ENCODE data around the gene SEMA3D.

SEMA3D gene

DNA sequence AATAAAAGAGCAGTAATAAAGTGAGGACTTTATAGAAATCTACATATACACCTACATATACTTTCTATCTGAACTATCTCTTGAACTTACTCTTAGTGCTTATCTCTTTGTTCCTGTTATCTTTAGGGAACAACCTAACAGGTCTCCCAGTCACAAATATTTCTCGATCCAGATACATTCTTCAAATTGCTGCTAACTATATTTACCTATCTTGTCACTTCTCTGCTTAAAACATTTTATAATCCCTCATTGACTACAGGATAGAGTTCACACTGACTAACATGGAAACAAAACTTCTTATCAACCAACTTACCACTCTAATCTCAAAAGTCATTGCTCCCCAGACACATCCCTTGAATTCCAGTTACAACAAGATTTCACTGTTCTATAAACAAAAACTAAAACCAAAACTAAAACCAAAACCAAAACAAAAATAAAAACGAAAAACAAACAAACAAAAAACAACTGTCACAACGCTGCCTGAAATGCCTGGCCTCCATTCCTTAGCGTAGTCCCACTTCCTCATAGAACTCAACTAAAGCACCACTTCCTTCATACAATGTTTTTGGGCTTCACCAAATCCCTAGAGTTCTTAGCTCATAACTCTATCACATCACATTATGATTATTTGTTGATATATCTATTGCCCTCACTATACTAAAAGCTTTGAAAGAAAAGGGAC is 134.7 kb downstream of the SEMA3D start:
- no peak for TF ChIP-seq Cebpa-rat (IDR thresholded peaks at IDR 0.05)
- Histone ChIP-seq H4K20me1 (no peaks in the 10 kb centered on the region), H3K27ac (no peak overlapping the region), H3K9me3 (no peaks in the 10 kb centered on the region), H3K4me1 (no peaks in the 10 kb centered on the region), H3K9ac (no peak overlapping the region), H3K4me2 (no peak overlapping the region), H3K36me3 (no peaks in the 10 kb centered on the region), H3K27me3 (no peaks in the 10 kb centered on the region), H3K4me3 (no peak overlapping the region)

DNA sequence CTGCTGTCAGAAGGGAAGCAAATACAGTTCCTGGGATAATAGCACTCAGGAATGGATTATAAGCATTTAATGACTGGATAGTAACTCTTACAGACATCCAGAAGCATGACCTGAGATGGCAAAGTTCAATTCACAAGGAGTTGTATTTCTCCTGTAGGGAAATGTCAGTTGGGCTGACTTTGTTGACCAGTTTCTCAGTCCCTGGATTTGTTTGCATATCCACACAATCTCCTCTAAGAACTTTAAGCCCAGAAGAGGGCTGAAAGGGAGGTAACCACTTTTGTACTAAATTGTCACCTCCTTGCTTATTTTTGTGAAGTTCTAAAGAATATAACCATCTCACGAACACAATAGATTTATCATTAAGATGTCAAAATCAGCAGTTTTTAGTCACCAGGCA is 140.3 kb downstream of the SEMA3D start:
- H3K4me1 ChIP-seq = no peaks in the 10 kb centered on the region
- no peak overlapping the region for H3K4me2 ChIP-seq
- H3K4me3 ChIP-seq = no peak overlapping the region
- no peak for TF ChIP-seq Cebpa-rat (IDR thresholded peaks at IDR 0.05)
- H4K20me1 ChIP-seq = no peaks in the 10 kb centered on the region
- H3K9ac ChIP-seq = no peak overlapping the region
- no peaks in the 10 kb centered on the region for H3K9me3 ChIP-seq
- no peaks in the 10 kb centered on the region for H3K27me3 ChIP-seq
- no peaks in the 10 kb centered on the region for H3K36me3 ChIP-seq
- no peak overlapping the region for H3K27ac ChIP-seq

DNA sequence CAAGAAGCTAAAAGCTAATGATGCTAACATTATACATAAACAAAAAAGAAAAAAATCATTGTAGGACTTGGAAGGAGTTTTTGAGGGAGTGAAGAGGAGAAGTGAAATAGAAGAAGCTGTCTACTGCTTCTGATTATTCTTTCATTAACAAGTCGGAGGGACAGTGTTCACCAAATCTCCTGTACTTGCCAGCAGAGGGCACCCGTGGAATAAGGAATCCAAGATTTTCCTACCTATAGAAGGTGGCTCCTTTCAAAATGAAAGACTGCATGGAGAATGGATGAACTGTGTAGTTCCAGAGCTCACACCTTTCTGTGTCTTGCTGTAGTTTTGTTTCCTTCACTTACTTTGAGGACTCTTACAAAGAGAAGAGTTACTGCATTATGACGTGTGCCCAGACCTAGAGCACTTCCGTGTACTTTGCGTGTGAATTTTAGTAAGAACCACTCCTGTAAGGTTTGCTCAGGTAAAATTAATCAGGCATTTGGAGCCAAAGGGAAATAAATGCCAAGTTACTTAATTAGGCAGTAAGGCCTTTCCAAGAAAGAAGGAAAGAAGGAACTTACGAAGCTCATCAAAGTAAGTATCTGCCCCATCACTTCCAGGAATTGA is 145.1 kb downstream of the SEMA3D start:
- H3K27me3 ChIP-seq = no peaks in the 10 kb centered on the region
- no peaks in the 10 kb centered on the region for H3K36me3 ChIP-seq
- no peak for TF ChIP-seq Cebpa-rat (IDR thresholded peaks at IDR 0.05)
- no peaks in the 10 kb centered on the region for H3K9me3 ChIP-seq
- H3K4me2 ChIP-seq = no peak overlapping the region
- no peak overlapping the region for H3K27ac ChIP-seq
- no peaks in the 10 kb centered on the region for H3K4me1 ChIP-seq
- H3K4me3 ChIP-seq = no peak overlapping the region
- no peak overlapping the region for H3K9ac ChIP-seq
- H4K20me1 ChIP-seq = no peaks in the 10 kb centered on the region

DNA sequence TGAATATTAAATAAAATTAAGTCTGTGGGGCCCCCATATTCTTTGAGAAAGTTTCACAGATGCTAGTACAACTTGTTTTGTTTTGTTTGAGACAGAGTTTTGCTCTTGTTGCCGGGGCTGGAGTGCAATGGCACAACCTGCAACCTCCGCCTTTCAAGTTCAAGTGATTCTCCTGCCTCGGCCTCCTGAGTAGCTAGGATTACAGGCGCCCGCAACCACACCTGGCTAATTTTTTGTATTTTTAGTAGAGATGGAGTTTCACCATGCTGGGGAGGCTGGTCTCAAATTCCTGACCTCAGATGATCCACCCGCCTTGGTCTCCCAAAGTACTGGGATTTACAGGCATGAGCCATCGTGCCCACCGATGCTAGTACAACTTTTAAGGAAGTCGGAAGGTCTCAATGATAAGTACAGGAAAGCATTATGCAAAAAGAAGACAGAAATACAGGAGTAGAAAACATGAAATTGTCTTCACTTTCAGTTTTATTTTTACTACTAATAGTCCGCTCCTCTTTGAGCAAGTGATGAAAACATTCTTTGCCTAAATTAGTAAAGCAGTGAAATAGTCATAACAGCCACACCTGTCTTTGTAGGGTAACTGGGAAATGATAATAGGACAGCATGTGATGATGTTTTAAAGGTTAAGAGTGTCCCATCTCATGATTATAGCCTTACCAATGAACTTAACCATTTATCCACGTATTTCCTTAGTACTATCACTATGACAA is 147.5 kb downstream of the SEMA3D start:
- Histone ChIP-seq H3K4me2 (no peak overlapping the region), H3K9ac (no peak overlapping the region), H3K36me3 (no peaks in the 10 kb centered on the region), H3K27ac (no peak overlapping the region), H3K4me3 (no peak overlapping the region), H4K20me1 (no peaks in the 10 kb centered on the region), H3K9me3 (no peaks in the 10 kb centered on the region), H3K27me3 (no peaks in the 10 kb centered on the region), H3K4me1 (no peaks in the 10 kb centered on the region)
- no peak for TF ChIP-seq Cebpa-rat (IDR thresholded peaks at IDR 0.05)

DNA sequence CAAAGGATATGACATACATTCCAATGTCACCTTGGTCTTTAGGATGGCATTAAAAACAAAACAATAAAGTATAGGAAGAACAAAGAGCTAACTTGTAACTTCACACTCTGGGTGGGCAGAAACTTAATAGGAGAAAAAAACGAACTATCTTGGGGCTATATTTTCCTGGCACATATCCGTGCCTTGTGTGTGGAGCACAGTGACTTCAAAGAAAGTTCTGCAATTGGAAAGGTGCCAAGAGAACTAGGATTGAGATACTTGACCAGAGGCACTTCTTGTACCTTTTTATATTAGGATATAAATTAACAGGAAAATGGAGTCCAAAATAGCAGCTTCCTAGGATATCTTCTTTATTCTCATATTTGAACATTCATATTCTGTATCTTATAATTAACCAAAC is 148.4 kb downstream of the SEMA3D start:
- Histone ChIP-seq H4K20me1 (no peaks in the 10 kb centered on the region), H3K9me3 (no peaks in the 10 kb centered on the region), H3K36me3 (no peaks in the 10 kb centered on the region), H3K4me3 (no peak overlapping the region), H3K27me3 (no peaks in the 10 kb centered on the region), H3K27ac (no peak overlapping the region), H3K4me2 (no peak overlapping the region), H3K9ac (no peak overlapping the region), H3K4me1 (no peaks in the 10 kb centered on the region)
- no peak for TF ChIP-seq Cebpa-rat (IDR thresholded peaks at IDR 0.05)

DNA sequence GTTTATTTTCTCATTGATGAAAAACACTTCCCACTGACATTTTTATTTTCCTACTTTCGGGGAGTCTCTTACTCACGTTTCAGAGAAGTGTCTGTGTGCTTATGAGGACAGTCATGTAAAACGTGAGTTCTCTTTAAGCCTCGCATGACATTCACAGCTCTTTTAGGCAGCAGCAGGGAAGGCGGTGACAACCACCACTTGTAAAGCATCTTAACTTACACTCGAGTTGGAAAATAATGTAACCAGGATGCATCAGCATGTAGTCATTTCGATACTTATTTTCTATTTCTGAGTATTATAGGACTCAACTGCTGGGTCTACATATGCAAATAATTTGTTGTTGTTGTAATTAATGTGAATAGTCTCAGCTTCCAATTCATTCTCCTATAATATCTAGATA is 153.6 kb downstream of the SEMA3D start:
- no peaks in the 10 kb centered on the region for H3K36me3 ChIP-seq
- no peaks in the 10 kb centered on the region for H3K4me1 ChIP-seq
- no peaks in the 10 kb centered on the region for H3K9me3 ChIP-seq
- no peak overlapping the region for H3K27ac ChIP-seq
- H3K27me3 ChIP-seq = no peaks in the 10 kb centered on the region
- no peak for TF ChIP-seq Cebpa-rat (IDR thresholded peaks at IDR 0.05)
- no peak overlapping the region for H3K9ac ChIP-seq
- H4K20me1 ChIP-seq = no peaks in the 10 kb centered on the region
- no peak overlapping the region for H3K4me2 ChIP-seq
- no peak overlapping the region for H3K4me3 ChIP-seq

DNA sequence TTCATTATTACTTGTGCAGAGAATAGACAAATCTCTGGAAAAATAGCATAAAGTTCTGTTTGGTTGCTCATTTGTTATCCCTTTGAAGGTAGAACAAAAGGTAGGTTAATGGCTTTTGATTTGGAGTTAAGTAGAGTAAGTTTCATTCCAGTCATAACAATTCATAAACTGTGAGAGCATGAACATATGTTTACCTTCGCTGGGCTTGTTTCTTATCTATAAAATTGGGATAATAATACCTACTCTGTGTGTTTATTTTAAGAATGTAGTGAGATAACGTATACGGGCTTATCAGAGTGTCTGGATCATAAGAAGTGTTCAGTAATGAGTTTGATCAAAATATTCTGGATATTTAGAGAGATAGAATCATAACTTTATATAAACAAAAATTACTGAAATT is 155.4 kb downstream of the SEMA3D start:
- no peak overlapping the region for H3K9ac ChIP-seq
- no peaks in the 10 kb centered on the region for H3K36me3 ChIP-seq
- no peaks in the 10 kb centered on the region for H4K20me1 ChIP-seq
- no peaks in the 10 kb centered on the region for H3K4me1 ChIP-seq
- no peak overlapping the region for H3K27ac ChIP-seq
- H3K9me3 ChIP-seq = no peaks in the 10 kb centered on the region
- no peak overlapping the region for H3K4me2 ChIP-seq
- no peak for TF ChIP-seq Cebpa-rat (IDR thresholded peaks at IDR 0.05)
- no peaks in the 10 kb centered on the region for H3K27me3 ChIP-seq
- H3K4me3 ChIP-seq = no peak overlapping the region

DNA sequence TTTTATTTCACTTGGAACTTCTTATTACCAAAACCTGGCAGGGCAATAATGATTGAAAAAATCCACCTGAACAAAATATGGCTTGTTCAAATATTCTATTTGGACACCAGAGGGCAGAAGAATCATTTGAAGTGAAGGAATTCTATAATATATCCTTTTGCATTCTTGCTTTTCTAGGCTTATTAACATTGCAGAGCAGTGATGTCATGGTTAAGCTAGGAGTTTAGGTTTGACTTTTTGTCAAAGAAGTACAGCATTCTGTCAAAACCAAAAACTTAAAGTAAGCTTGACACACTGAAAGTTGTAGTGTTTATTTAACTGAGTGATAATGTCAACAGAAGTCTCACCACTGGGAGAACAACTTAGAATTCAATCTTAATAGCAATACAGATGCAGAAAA is 156.0 kb downstream of the SEMA3D start:
- no peak for TF ChIP-seq Cebpa-rat (IDR thresholded peaks at IDR 0.05)

DNA sequence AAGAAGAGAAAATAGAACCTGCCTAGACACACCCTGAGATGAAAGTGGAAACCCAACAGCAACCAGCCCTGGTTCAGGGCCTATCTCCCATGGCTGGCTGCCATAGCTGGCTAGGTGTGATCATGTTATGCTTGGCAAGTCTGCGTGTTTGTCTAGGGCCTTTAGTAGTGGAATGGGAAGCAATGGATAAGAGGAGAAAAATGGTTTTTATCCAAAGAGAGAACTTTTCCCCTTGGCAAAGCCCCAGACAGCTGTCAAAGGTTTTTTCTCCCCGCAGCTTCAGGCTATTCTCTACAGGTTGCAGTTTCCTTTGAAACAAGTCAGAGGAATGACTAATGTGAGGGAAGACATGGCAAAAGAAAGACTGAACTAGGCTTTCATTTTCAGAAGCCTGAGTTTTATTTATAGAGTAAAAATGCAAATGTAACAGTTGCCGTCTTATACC is 161.5 kb downstream of the SEMA3D start:
- Histone ChIP-seq H3K9me3 (no peaks in the 10 kb centered on the region), H3K4me2 (no peak overlapping the region), H4K20me1 (no peaks in the 10 kb centered on the region), H3K27ac (no peak overlapping the region), H3K9ac (no peak overlapping the region), H3K4me3 (no peak overlapping the region), H3K4me1 (no peaks in the 10 kb centered on the region), H3K27me3 (no peaks in the 10 kb centered on the region), H3K36me3 (no peaks in the 10 kb centered on the region)
- TF ChIP-seq Cebpa-rat (IDR thresholded peaks at IDR 0.05) = no peak

More for the DNA sequence above, 156.0 kb downstream of the SEMA3D start:
- Histone ChIP-seq H4K20me1 (no peaks in the 10 kb centered on the region), H3K4me1 (no peaks in the 10 kb centered on the region), H3K27ac (no peak overlapping the region), H3K4me2 (no peak overlapping the region), H3K36me3 (no peaks in the 10 kb centered on the region), H3K4me3 (no peak overlapping the region), H3K9me3 (no peaks in the 10 kb centered on the region), H3K9ac (no peak overlapping the region), H3K27me3 (no peaks in the 10 kb centered on the region)

DNA sequence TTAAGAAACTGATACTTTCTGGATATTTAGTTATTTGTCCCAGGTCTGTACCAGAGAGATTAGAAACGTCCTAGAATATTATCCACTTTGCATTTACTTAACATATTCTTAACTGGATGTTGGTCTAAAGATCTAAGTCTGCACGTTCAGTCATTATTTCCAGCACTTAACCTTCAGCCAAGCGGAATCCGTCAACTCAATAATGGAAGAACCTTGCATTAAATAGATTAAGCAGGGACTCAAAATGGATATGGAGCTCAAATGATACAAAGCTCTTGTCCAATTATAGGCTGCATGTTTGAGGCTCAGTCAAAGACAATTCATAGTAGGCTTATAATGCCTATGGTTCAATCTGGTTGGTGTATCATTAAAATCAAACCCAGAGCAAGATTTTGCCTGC is 162.9 kb downstream of the SEMA3D start:
- Histone ChIP-seq H3K4me3 (no peak overlapping the region), H3K27me3 (no peaks in the 10 kb centered on the region), H3K4me1 (no peaks in the 10 kb centered on the region), H3K4me2 (no peak overlapping the region), H3K9me3 (no peaks in the 10 kb centered on the region), H4K20me1 (no peaks in the 10 kb centered on the region), H3K9ac (no peak overlapping the region), H3K27ac (no peak overlapping the region), H3K36me3 (no peaks in the 10 kb centered on the region)
- TF ChIP-seq Cebpa-rat (IDR thresholded peaks at IDR 0.05) = no peak
